K562 (cell line): Measurements from ENCODE around the gene CCM2. TPM values are rescaled to one million over a fixed set of nuclear protein-coding genes. Genes with fewer than 3 reads are reported as not detected.

Source experiments
- ATF7 ChIP-seq: fragments of 450-650 bp; IDR thresholded peaks from 2 replicates; pipeline ENCODE4 v1.7.1; 2014; ENCODE audit warnings: mild to moderate bottlenecking, moderate library complexity
- EGR1 ChIP-seq: fragments of 450-650 bp; conservative IDR thresholded peaks from 2 replicates; pipeline ENCODE4 v1.6.1; 2017; ENCODE audit warnings: mild to moderate bottlenecking
- HEY1 ChIP-seq: fragments of 250-450 bp; sonication (Bioruptor Pico); IDR thresholded peaks from 2 replicates; pipeline ENCODE4 v1.5.0; 2020; ENCODE audit warnings: mild to moderate bottlenecking, moderate library complexity, borderline replicate concordance
- MYNN ChIP-seq, 2 experiments: sonication (generic); formaldehyde crosslinking in 1 of 2; IDR thresholded peaks; 2 replicates each; pipeline versions ENCODE4 v1.5.0 to v1.6.1; 2016 to 2020; ENCODE audit warnings: antibody characterized with exemption in 1 of 2, missing genetic modification reagents in 1 of 2
- PPARD ChIP-seq: fragments of 250-450 bp; sonication (Bioruptor Pico); IDR thresholded peaks from 2 replicates; pipeline ENCODE4 v1.8.0; 2022; ENCODE audit warnings: inconsistent platforms, mild to moderate bottlenecking, moderate library complexity
- RBFOX2 ChIP-seq: fragments of 200-400 bp; formaldehyde crosslinking; IDR thresholded peaks from 2 replicates; pipeline ENCODE4 v1.6.1; 2017; ENCODE audit warnings: low read depth, mild to moderate bottlenecking, low read length, moderate library complexity
- ZBTB2 ChIP-seq: fragments of 450-650 bp; IDR thresholded peaks from 2 replicates; pipeline ENCODE4 v1.6.1; 2016; ENCODE audit warnings: antibody characterized with exemption
- ZBTB7A ChIP-seq: IDR thresholded peaks from 2 replicates; pipeline ENCODE4 v1.6.1; 2011; ENCODE audit warnings: low read depth, mild to moderate bottlenecking, low read length, moderate library complexity, borderline replicate concordance; ENCODE audit not compliant: control insufficient read depth
- ZNF586 ChIP-seq: fragments of 450-650 bp; formaldehyde crosslinking; conservative IDR thresholded peaks from 2 replicates; pipeline ENCODE4 v1.4.0; 2020; ENCODE audit warnings: mild to moderate bottlenecking, moderate library complexity
- polyA plus RNA-seq, 8 experiments: library from polyadenylated mRNA; depleted of rRNA in 4 of 8; stranded (reverse) in 5 of 8; unstranded in 3 of 8; fragments of >200 nt; fragmentation: Nextera tagmentation in 2 of 8; fragmentation: Illumina TruSeq in 1 of 8; extraction: Ambion mirVana in 2 of 8; extraction: Trizol in 1 of 8; gene quantifications; 2 replicates each; pipeline versions ENCODE4 v1.2.1 to v1.2.3, GENCODE V29; 2011 to 2014; ENCODE audit warnings: inconsistent platforms in 1 of 8, missing spikeins in 1 of 8
- total RNA-seq, 7 experiments: library from RNA; depleted of rRNA in 6 of 7; stranded (reverse); fragments of >200 nt in 6 of 7; fragmentation: Illumina TruSeq in 2 of 7; extraction: Trizol in 2 of 7; gene quantifications; 2 replicates each; pipeline versions ENCODE4 v1.2.1 to v1.2.3, GENCODE V29; 2011 to 2021; ENCODE audit warnings: low replicate concordance in 1 of 7
- TF ChIP-seq, protein P1 (sequence below), 2 experiments: fragments of 450-650 bp in 1 of 2; sonication (generic) in 1 of 2; formaldehyde crosslinking in 1 of 2; IDR thresholded peaks; 2 replicates each; pipeline versions ENCODE4 v1.7.1 to v1.9.0; 2016 to 2022; ENCODE audit warnings: inconsistent platforms in 1 of 2, mild to moderate bottlenecking in 1 of 2, missing genetic modification reagents in 1 of 2
- TF ChIP-seq, protein P2 (sequence below), 3 experiments: IDR thresholded peaks in 2 of 3; conservative IDR thresholded peaks in 1 of 3; 2 replicates each; pipeline ENCODE4 v1.5.1; 2011 to 2012; ENCODE audit warnings: low read length in 3 of 3, mild to moderate bottlenecking in 3 of 3, control low read depth in 2 of 3, improper control_type of control experiment in 1 of 3, inconsistent platforms in 1 of 3, low read depth in 1 of 3, mixed read lengths in 1 of 3, moderate library complexity in 1 of 3; ENCODE audit not compliant: insufficient read depth in 2 of 3
- TF ChIP-seq, protein P3 (sequence below): sonication (generic); formaldehyde crosslinking; IDR thresholded peaks from 2 replicates; pipeline ENCODE4 v1.8.1; 2023; ENCODE audit warnings: mild to moderate bottlenecking, missing genetic modification reagents

CCM2 gene
- total and polyA plus RNA-seq, 9 of the 15 experiments (the other 6 are each of a cell fraction or from before 2014, with no cell fraction given) = 0.41 to 38.6 (median 25.9) TPM

GRCh38 chr7:45088821-45089340 is 88.9 kb downstream of the CCM2 start, which contains the start of gene NACAD (continued):
- TF ChIP-seq, protein P1, sequence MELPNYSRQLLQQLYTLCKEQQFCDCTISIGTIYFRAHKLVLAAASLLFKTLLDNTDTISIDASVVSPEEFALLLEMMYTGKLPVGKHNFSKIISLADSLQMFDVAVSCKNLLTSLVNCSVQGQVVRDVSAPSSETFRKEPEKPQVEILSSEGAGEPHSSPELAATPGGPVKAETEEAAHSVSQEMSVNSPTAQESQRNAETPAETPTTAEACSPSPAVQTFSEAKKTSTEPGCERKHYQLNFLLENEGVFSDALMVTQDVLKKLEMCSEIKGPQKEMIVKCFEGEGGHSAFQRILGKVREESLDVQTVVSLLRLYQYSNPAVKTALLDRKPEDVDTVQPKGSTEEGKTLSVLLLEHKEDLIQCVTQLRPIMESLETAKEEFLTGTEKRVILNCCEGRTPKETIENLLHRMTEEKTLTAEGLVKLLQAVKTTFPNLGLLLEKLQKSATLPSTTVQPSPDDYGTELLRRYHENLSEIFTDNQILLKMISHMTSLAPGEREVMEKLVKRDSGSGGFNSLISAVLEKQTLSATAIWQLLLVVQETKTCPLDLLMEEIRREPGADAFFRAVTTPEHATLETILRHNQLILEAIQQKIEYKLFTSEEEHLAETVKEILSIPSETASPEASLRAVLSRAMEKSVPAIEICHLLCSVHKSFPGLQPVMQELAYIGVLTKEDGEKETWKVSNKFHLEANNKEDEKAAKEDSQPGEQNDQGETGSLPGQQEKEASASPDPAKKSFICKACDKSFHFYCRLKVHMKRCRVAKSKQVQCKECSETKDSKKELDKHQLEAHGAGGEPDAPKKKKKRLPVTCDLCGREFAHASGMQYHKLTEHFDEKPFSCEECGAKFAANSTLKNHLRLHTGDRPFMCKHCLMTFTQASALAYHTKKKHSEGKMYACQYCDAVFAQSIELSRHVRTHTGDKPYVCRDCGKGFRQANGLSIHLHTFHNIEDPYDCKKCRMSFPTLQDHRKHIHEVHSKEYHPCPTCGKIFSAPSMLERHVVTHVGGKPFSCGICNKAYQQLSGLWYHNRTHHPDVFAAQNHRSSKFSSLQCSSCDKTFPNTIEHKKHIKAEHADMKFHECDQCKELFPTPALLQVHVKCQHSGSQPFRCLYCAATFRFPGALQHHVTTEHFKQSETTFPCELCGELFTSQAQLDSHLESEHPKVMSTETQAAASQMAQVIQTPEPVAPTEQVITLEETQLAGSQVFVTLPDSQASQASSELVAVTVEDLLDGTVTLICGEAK (IDR thresholded peaks at IDR 0.05) = no peak
- TF ChIP-seq, protein P1 (CRISPR knock-in tag; IDR thresholded peaks at IDR 0.05) = no peak
- peak; percentile 34; the same call in 1 of the 2 replicates for TF ChIP-seq ATF7
- TF ChIP-seq ZBTB7A = peak; percentile 61; the same call in 1 of the 2 replicates
- no peak for TF ChIP-seq ZNF586 (CRISPR knock-in tag)
- TF ChIP-seq PPARD (CRISPR knock-in tag) = no peak
- TF ChIP-seq EGR1 = peak; percentile 23
- no peak for TF ChIP-seq HEY1
- no peak for TF ChIP-seq MYNN (IDR thresholded peaks at IDR 0.05)
- no peak for TF ChIP-seq MYNN (CRISPR knock-in tag; IDR thresholded peaks at IDR 0.05)
- TF ChIP-seq ZBTB2 = no peak
- TF ChIP-seq RBFOX2 = 0 out of 2 replicates have a peak, but pooled peaks have one; percentile 15
- TF ChIP-seq, protein P2, sequence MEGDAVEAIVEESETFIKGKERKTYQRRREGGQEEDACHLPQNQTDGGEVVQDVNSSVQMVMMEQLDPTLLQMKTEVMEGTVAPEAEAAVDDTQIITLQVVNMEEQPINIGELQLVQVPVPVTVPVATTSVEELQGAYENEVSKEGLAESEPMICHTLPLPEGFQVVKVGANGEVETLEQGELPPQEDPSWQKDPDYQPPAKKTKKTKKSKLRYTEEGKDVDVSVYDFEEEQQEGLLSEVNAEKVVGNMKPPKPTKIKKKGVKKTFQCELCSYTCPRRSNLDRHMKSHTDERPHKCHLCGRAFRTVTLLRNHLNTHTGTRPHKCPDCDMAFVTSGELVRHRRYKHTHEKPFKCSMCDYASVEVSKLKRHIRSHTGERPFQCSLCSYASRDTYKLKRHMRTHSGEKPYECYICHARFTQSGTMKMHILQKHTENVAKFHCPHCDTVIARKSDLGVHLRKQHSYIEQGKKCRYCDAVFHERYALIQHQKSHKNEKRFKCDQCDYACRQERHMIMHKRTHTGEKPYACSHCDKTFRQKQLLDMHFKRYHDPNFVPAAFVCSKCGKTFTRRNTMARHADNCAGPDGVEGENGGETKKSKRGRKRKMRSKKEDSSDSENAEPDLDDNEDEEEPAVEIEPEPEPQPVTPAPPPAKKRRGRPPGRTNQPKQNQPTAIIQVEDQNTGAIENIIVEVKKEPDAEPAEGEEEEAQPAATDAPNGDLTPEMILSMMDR (IDR thresholded peaks at IDR 0.05 in 2 of 3, conservative IDR thresholded peaks at IDR 0.05 in 1 of 3; ENCODE audit: insufficient read depth in 2 of 3, low read depth in 1 of 3, low read length in 3 of 3) = no peak
- TF ChIP-seq, protein P3, sequence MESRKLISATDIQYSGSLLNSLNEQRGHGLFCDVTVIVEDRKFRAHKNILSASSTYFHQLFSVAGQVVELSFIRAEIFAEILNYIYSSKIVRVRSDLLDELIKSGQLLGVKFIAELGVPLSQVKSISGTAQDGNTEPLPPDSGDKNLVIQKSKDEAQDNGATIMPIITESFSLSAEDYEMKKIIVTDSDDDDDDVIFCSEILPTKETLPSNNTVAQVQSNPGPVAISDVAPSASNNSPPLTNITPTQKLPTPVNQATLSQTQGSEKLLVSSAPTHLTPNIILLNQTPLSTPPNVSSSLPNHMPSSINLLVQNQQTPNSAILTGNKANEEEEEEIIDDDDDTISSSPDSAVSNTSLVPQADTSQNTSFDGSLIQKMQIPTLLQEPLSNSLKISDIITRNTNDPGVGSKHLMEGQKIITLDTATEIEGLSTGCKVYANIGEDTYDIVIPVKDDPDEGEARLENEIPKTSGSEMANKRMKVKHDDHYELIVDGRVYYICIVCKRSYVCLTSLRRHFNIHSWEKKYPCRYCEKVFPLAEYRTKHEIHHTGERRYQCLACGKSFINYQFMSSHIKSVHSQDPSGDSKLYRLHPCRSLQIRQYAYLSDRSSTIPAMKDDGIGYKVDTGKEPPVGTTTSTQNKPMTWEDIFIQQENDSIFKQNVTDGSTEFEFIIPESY (CRISPR knock-in tag) = no peak
